Stimulated activated CD4-positive, alpha-beta T cell treated with anti-CD3 and anti-CD28 coated beads, Interleukin-1b, Interleukin-23, amount 100 ng/mL, for 24 hours (primary cell): ENCODE data around the gene FRK.
A peak's percentile ranks its signal among the peaks of the same experiment; 100 is the strongest.

Experiments
- DNase-seq, 4 experiments: peaks; one replicate each; pipeline ENCODE4 v3.0.0-alpha.2; 2020; ENCODE audit warnings: low read depth in 4 of 4, low spot score in 1 of 4

The FRK gene

DNA sequence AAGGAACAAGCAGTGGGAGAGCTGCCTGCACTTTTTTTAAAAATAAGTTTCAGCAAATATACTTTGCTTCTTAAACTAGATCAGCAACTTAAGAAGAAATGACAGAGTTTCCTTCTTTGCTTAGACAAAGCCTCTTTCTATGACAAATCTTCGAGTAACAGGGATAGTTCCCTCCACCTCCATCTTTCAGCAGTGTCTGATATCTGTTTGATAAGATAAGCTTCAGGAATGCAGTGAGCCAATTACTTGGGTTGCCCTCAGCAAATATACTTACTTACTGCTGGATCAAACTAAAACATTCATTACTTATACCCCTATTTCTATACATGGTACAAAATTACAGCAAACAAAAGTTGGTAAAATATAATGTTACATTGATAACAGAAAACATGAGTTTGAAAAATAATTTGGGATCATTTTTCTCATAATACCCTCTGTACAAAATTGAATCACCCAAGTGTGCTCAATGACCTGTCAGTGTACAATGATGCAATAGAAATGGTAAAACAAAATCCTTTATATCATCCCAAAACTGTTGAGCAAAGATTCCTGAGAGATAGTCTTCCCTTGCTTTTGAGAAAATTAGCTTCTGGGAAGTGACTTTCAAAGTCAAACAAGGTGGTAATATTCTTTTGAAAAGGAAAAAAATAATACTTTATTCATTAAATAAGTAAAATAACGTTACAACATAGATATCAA is 24.5 kb downstream of the FRK start:
- DNase-seq, result no peak

DNA sequence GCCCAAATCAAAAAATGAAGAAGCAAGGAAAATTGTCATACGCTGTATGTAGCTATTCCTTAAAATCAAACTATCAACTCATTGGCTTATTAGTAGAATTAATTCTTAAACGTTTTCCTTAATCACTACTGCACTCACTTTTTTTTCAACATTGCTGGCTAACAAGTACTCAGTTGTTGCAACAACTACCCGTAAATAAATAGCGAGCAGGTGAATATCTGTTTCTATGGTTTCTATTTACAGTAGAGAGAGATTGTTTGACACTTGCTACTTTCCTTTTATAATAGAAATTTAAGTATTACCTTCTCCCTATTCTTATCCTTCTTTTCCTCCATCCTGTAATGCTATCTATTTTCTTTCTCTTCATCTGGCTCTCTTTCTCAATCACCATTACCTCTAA is 25.1 kb downstream of the FRK start:
- DNase-seq, result no peak

DNA sequence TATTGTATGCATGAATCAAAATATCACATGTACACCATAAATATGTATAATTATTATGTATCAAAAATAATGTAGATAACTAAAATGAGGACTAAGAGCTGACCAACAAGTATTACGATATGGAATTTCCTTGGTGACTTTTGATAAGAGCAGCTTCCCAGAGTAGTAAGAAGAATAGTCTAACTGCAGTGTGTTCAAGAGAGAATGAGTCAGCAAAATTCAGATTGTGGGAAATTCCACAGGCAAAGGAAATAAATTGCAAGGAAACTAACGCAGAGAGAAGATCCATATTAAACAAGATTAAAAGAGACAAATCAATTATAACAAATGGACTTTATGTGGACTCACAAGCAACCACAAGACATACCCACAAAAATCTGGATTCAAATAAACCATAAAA is 26.4 kb downstream of the FRK start:
- DNase-seq, result no peak

DNA sequence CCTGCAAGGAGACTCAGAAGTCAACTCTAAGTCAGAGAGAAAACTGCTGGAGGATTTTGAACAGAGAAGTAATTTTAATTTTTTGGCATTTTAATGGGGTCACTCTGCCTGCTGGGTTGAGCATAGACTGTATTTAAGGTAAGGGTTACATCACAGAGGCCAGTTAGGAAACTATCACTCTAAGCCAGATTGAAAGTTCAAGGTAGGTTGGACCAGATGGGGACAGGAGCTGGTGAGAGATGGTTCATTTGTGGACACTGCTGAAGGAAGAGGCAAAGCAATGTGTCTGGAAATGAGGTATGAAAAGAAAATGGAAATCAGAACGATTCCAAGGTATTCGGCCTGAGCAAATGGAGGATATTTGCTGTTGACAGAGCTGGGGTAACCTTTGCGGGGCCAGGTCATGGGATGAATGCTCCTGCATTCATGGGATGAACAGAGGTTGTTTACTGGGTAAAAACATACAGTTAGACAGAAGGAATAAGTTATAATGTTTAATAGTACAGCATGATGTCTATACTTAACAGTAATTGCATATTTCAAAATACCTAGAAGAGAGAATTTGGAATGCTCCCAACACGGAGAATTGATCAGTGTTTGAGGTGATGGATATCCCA is 26.9 kb downstream of the FRK start:
- no peak for DNase-seq

DNA sequence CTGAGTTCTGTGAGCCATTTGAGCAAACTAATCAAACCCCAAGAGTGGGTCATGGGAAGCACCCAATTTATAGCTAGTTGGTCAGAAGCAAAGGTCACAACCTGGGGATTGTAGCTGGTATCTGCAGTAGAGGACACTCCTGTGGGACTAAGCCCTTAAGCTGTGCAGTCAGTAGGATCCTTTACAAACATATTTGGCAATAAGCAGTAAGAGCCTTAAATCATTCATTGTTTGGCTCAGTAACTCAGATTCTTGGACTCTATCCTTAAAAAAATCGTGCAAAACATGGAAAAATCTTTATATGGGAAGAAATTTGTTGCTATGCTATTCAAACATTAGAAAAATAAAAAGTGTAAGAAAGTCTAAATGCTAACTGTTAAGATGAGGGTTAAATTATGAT is 29.9 kb downstream of the FRK start:
- no peak for DNase-seq

DNA sequence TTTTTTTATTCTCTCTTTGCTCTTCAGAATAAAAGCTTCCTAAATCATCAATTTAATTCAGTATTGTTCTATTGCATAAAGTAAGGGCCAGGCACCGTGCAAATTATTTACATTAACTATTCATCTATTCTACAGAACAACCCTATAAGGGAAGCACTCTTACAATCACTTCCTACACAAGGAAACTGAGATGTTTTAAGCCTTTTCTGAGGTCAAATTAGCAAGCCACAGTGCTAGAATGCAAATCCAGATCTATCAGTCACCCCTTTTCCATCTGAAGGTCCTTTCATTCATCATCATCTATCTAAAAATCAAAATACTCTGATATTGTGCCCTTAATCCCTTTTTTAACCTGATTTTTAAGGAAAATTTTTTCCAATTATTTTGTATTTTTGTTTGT is 31.2 kb downstream of the FRK start:
- no peak for DNase-seq

DNA sequence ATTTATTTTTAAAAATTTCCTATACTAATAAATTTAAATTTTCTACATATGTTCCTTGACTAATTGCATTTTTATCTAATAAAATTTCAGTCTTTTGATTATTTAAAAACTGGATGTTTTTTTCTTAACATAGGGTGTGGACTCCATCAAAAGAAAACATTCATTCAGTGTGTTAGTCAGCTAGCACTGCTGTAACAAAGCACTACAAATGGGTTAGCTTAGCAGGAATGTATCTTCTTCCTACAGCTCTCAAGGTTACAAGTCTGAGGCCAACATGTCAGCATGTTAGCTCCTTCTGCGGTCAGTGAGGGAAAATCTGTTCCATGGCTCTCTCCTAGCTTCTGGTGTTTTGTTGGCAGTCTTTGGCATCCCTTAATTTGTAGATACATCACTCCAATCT is 32.5 kb downstream of the FRK start:
- no peak for DNase-seq

DNA sequence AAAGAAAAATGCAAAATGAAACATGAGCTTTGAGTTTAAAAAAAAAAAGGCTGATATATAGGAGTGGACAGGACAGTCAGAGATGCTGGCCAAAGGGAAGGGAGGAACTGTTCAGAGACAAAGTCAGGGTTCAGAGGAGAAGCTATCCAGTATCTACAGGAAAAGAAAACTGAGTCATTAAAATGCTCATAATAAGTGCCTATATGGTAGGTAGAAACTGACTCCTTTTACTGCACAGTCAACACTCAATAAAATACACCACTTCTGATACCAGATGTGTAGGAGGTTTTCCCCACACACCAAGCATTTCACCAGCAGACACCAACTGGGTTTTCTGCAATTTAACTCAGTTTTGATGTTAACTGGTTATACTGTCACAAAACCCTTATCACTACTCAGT is 32.9 kb downstream of the FRK start:
- DNase-seq, result no peak

DNA sequence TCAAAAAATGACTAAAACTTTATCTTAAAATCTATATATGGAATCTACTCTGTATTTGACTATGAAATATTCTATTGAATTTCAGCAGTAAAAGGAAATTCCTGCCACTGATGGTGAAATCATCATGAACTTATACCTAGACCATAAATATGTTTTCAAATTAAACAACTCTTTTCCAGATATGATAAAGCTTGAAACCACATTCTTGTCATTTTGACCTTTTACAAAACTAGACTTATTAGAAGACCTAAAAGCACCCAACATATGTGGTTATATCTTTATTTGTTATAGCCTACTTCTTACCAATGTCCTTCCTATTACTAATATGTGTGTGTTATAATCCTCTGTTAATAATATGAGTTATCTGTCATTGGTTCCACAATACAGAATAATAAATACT is 35.3 kb downstream of the FRK start:
- no peak for DNase-seq

DNA sequence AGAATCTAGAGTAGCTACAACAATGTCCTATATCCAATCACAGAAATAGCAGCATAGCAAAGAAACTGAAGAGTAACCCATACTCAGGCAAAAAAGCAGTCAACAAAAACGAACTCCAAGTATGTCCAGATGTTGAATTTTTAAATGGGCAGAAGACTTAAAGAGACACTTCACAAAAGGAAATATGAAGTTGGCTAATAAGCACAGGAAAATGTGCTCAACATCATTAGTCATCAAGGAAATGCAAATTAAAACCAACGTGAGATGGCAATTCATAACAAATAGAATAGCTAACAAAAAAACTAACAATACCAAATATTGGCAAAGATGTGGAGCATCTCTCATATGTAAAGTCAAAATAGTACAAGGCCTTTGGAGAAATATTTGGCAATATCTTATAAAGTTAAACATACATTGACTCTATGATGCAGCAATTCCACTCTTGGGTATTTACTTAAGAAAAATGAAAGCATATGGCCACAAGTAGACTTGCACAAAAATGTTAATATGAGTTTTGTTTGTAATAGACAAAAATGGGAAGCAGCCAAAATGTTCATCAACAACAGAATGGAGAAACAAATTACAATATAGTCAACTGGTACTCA is 37.7 kb downstream of the FRK start:
- DNase-seq, result no peak

DNA sequence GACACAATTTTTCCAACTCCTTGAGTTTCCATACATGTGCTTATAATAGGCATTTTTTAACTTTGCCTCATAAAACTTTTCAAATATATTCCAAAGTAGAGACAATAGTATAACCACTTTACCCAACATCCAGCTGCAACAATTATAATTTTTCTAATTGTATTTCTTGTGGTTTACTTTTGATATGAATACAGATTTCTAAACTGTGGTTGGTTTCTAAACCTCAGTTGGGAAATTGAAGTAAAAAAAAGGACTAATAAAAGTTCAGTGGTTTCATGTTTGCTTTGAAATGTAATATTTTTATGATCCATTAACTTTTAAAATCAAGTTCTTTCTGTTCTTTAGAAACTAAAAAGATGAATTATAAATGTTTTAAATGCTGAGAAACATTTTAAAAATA is 40.0 kb downstream of the FRK start:
- DNase-seq, result no peak

DNA sequence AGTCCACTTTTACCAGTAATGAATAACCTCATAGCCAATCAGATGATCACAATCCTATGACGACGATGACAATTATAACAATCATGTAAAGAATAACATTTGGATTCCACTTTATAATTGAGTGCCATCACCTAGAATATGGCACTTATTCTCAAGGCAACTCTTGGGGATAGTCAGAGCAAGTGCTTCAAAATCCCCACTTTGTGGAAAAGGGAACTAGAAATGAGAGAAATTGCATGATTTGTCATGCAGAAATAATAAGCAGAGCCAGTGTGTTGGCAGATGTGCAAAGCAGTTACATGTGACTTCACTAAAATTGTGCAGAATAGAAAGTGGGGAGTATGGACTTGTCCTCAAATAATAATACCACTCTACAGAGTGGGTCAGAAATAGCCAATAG is 41.3 kb downstream of the FRK start:
- DNase-seq, result no peak

DNA sequence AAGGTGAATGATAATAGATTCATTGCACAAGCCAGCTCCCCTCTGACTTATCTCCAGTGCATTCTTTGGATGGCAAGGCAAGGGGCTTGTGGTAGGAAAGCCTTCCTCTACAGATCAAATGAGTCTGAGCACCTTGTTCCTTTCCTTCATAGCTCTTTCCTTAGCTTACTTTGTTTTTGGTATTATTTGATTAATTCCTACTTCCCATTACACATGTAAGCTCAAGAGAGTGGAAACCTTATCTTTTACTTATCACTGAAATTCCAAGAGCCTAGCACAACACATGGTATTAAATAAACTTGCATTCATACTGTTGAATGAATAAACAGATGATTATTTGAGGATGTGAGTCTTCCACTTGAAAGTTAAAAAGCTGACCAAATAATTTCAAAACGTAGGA is 41.7 kb downstream of the FRK start:
- no peak for DNase-seq

DNA sequence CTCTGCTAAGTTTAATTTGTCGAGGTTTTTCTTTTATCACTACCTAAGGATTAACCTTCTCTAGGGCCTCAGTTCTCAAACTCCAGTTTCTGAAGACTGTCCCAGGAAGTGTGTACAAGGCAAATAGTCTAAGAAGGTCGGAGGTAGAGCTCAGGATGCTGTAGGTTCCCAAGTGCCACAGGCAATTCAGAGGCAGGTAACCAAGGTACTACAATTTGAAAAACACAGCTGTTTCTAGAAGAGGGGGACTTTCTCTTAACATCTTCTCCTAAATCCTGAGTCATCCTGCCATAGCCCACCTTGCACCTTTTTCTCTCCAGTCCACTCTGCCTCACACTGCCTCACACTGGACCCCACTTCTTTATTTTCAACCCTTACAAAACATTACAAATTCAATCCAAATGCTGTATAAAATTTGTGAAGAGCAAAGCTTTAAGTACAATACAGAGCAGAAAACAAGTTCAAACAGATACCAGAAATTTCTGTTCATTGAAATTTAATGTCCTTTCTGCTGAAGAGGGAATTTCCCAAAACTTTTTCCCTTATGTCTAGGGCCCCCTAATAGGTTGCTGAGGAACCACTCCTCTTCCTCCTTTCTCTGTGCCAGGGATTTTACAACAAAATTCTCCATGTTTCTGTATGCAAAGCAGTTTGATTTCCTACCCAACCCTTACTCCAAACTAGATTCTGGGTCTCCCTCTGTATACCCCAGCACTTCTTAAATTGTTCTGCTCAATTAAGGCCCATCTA is 43.0 kb downstream of the FRK start:
- no peak for DNase-seq

DNA sequence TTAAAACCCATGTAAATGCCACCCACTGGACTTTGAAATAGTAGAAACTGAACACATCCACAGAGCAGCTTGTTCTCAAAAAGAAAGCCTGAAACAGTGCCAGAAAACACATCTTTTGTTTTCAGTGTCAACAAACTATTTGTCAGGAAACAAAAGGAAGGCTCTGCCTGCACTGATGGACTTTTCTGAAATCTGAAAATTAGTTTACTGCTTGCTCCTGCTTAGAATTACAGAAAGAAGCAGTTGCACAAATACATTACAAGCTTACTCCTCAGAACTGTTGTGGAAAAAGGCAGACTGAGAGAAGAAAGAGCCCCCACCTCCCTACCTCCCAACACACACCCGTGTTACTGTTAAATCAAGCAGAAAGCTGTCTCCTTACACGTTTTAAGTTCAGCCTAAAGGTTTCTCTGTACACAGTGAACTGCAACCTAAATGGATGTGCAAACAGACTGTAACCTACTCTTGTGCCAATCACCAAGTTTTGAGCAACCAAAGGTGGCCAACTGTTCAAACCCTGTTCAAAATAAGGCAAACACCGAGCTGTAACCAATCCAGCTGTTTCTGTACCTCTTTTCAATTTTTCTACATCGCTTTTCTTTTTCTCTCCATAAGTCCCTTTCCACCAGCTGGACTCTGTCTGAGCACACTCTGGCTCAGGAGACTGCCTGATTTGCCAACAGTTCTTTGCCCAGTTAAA is 43.7 kb downstream of the FRK start:
- no peak for DNase-seq

DNA sequence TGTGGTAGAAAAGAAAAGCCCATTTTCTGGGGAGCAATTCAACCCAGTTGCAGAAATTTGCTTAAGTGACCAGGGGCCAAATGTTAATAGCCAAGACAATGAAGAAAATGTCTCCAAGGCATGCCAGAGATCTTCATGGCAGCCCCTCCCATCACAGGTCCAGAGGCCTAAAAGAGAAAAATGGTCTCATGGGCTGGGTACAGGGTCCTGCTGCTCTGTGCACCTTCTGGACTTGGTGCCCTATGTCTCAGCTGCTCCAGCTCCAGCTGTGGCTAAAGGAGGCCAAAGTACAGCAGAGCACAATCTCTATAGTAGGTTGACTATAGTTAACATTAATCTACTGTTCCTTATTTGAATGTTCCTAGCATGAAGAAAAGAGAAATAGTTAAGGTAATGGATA is 44.7 kb downstream of the FRK start:
- no peak for DNase-seq

DNA sequence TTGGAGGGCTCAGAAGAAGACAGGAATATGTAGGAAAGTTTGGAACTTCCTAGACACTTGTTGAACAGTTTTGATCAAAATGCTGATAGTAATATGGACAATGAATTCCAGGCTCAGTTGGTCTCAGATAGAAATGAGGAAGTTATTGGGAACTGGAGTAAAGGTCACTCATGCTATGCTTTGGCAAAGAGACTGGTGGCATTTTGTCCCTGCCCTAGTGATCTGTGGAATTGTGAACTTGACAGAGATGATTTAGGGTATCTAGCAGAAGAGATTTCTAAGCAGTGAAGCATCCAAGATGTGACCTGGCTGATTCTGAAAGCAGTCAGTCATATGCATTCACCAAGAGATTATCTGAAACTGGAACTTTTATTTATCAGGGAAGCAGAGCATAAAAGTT is 45.1 kb downstream of the FRK start:
- DNase-seq, result no peak

DNA sequence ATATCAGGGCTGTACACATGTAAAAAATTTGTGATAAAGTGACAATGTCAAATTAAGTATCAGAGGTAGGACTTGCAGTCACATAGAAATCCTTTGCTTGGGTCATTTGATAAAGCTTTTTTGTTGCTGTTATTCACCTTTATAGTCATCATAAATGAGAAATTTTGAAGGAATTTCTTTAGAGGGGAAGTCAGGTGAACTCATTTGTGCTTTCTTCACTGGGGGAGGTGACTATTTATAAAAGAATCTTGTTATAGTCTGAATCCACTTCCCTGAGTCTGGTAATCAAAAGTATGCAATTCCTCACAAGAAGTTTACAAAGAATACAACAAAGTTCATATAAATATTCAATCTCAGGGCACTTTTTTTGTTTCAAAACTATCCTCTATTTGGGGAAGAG is 47.7 kb downstream of the FRK start:
- no peak for DNase-seq

DNA sequence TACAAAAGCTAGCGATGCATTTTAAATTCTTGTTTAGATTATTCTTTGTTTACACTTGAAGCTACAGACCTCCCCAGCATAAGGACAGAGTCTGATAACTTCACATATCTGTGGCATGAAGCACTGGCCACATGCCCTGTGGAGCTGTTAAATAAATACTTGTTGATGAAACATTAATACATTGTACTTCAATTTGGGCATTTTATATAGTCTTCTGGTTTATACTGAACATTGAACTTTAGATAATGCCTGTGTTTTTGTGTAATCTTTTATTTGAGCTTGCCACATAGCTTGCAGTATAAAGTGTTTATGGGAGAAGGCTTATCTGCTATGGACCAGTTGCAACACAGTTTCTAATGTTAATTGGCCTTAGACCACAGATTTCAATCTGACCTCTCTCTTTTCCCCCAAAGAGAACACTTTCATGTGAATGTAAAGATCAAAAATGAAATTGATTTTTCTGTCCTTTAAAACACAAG is 48.2 kb downstream of the FRK start:
- no peak for DNase-seq

DNA sequence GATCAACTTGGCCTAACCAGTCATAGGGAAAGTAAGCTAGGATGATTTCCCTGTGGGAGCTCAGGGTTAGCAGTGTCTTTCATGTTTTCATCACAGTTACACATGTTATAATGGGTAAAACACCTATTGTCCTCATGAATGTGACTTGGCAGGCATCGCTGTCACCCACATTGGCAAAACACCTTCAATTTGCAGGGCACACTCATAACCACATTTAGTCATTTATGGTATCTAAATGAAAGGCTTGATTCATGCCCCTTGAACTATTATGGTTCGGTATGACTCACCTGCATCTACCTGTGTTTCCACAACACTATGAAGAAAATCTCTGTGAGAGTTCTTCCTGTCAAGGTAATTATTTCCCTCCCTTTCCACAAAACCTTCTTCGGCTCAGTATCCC is 49.2 kb downstream of the FRK start:
- peak in 2 of 4 experiments; percentile 13 to 19 for DNase-seq

DNA sequence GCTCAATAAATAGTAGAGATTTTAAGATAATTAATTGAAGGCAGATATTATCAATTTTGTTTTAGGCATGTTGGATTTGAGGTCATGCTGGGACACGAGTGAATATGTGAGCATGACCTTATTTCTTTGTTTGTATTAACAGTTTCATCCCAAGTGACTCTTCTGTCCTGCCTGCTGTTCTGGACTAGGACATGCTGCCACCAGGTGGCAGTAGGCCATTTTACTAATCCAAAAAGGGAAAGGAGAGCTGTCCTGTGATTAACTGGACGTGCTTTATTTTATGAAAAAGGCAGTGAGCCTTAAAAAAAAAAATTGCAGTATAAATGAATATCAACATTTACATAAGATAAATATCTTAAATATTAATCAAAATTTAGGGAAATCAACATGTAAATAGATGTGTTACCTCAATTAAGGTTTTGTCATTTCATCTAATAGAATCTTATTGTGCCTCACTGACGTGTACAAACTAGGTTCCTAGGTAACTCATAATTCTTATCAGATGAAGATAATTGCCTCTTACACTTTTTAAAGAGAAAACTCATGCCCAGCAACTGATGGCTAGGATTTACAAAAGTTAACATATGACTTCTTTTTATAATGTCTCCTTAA is 49.8 kb downstream of the FRK start:
- DNase-seq, result peak; percentile 7 to 34 (median 18)
